Measurements from ENCODE around the gene VPS9D1. TPM values are rescaled to one million over a fixed set of nuclear protein-coding genes. Genes with fewer than 3 reads are reported as not detected.

VPS9D1 gene
- total and polyA plus RNA-seq, 10 of the 15 experiments (the other 5 are each of a cell fraction or from before 2014, with no cell fraction given): 0.65 to 4.2 (median 1.1) TPM

GRCh38 chr16:89701425-89702406 is 19.0 kb downstream of the VPS9D1 start, which contains the start of gene SPATA2L:
TSS of gene SPATA2L (minus strand) at chr16:89701705. CDS start at chr16:89701232, 473 bp downstream.
- CTCF ChIA-PET: interaction anchor here (1.0 to 3.2 kb wide), 5 partner anchors 13 to 171 kb away, joined by 4 to 56 read pairs (median 5); partner anchors contain the start of genes CHMP1A, SPATA33 and TCF25
- Histone ChIP-seq H3K4me1 (ENCODE audit: control insufficient read depth, insufficient read depth, low read length) (peaks cover 16% of the 10 kb centered on the region), H3K27ac (ENCODE audit: control insufficient read depth, insufficient read depth) (peak within 1 kb of the TSS; percentile 55), H3K27me3 (replicated peaks in 1 of 2; ENCODE audit: control insufficient read depth in 2 of 2, insufficient read depth in 2 of 2, low read length in 1 of 2) (no peaks in the 10 kb centered on the region), H3K79me2 (ENCODE audit: control insufficient read depth, insufficient read depth, low read length) (no peaks in the 10 kb centered on the region), H3K4me3 (peak within 1 kb of the TSS; percentile 83), H3K9me3 (replicated peaks; ENCODE audit: control insufficient read depth, insufficient read depth, low read length) (no peaks in the 10 kb centered on the region), H2AFZ (ENCODE audit: control insufficient read depth, low read depth, low read length) (peak within 1 kb of the TSS; percentile 77), H4K20me1 (ENCODE audit: control insufficient read depth, insufficient read depth) (no peaks in the 10 kb centered on the region), H3K4me2 (ENCODE audit: control insufficient read depth, insufficient read depth) (peak within 1 kb of the TSS; percentile 91), H3K36me3 (ENCODE audit: control insufficient read depth in 2 of 2, insufficient read depth in 2 of 2, low read length in 1 of 2) (peaks cover 0 to 2% of the 10 kb centered on the region in 2 experiments; a peak in 2 of 4 replicates), H3K9ac (ENCODE audit: control insufficient read depth, insufficient read depth, low read length) (peak within 1 kb of the TSS; percentile 41)
- DNase-seq (ENCODE audit: low read depth, low spot score) (peak; percentile 73), FAIRE-seq (peak; percentile 70), ATAC-seq (peak; percentile 82)
- intact Hi-C loops (cut with micrococcal nuclease; ENCODE audit: unreplicated experiment) (loop anchor here (10.0 kb wide), 1 partner anchor 213 kb away; the partner anchor contains the start of gene MC1R), in situ Hi-C loops (cut with MboI) (loop anchor here (5.0 to 10.0 kb wide), 2 partner anchors 93 to 161 kb away; no protein-coding TSS in a partner anchor)
- POLR2A ChIA-PET: interaction anchor here (1.3 to 2.1 kb wide), 3 partner anchors 159 to 173 kb away, joined by 4 to 20 read pairs (median 7); partner anchors contain the start of gene TCF25
- BruUV-seq (replicated peaks): no TSS peak
- WGBS (ENCODE audit: insufficient coverage, insufficient replicate concordance, low lambda C conversion rate, missing lambda C conversion rate): under 1% methylated on average over 66 of the region's 97 CpGs
- RAD21 ChIA-PET (ENCODE audit: unreplicated experiment): interaction anchor here (0.8 to 3.5 kb wide), 5 partner anchors 15 to 162 kb away, joined by 3 to 26 read pairs (median 17); partner anchors contain the start of gene CDK10
- SMC1A ChIA-PET (ENCODE audit: uncharacterized antibody, unreplicated experiment): interaction anchor here (1.5 kb wide), 1 partner anchor 159 kb away, joined by 4 read pairs; no protein-coding TSS in a partner anchor
- TF ChIP-seq TCF7 (IDR thresholded peaks at IDR 0.05; ENCODE audit: borderline replicate concordance): no peak
- no peak for TF ChIP-seq MEF2B (IDR thresholded peaks at IDR 0.05; ENCODE audit: partially characterized antibody, poor library complexity, severe bottlenecking)
- TF ChIP-seq E2F8 (IDR thresholded peaks at IDR 0.05; ENCODE audit: low read depth, partially characterized antibody): no peak
- TF ChIP-seq EED (IDR thresholded peaks at IDR 0.05; ENCODE audit: low read depth): no peak
- no peak for TF ChIP-seq ETV6 (conservative IDR thresholded peaks at IDR 0.05 in 1 of 2, IDR thresholded peaks at IDR 0.05 in 1 of 2; ENCODE audit: borderline replicate concordance in 1 of 2, low read depth in 1 of 2)
- TF ChIP-seq RAD21 (IDR thresholded peaks at IDR 0.05; ENCODE audit: insufficient read depth, low read depth, low read length): peak; percentile 23; the same call in 1 of the 2 replicates
- no peak for TF ChIP-seq IRF4 (IDR thresholded peaks at IDR 0.05; ENCODE audit: low read depth, low read length)
- no peak for TF ChIP-seq SREBF1 (IDR thresholded peaks at IDR 0.05; ENCODE audit: low read length)
- no peak for TF ChIP-seq PAX8 (IDR thresholded peaks at IDR 0.05)
- TF ChIP-seq NKRF (conservative IDR thresholded peaks at IDR 0.05): peak; percentile 67; the same call in 1 of the 2 replicates
- peak; percentile 7 to 51; a peak in 1 of 4 replicates for TF ChIP-seq SRF (IDR thresholded peaks at IDR 0.05; ENCODE audit: low read depth in 2 of 2, low read length in 2 of 2)
- TF ChIP-seq E2F4 (IDR thresholded peaks at IDR 0.05; ENCODE audit: low read depth, low read length): 0 out of 2 replicates have a peak, but pooled peaks have one; percentile 21
- TF ChIP-seq NFIC (IDR thresholded peaks at IDR 0.05; ENCODE audit: low read depth, low read length): no peak
- no peak for TF ChIP-seq PML (IDR thresholded peaks at IDR 0.05; ENCODE audit: low read length)
- 0 out of 2 replicates have a peak, but pooled peaks have one; percentile 5 for TF ChIP-seq JUND (IDR thresholded peaks at IDR 0.05; ENCODE audit: low read depth, low read length)

All from GM12878 (cell line).